D721Med (cell line): Measurements from ENCODE around the gene NALCN.

Source experiments
- DNase-seq: peaks from one replicate; pipeline ENCODE4 v3.0.0; 2011; ENCODE audit warnings: low spot score; ENCODE audit not compliant: insufficient read length
- FAIRE-seq: peaks from 2 replicates; lab custom pipeline; 2011; peaks lifted over from hg19 to GRCh38; lab: Jason Lieb, UNC
- CTCF ChIP-seq: IDR thresholded peaks from 2 replicates; pipeline ENCODE4 v1.5.1; 2012; ENCODE audit warnings: mild to moderate bottlenecking, control low read depth; ENCODE audit not compliant: insufficient read depth; ENCODE audit errors: missing control alignments

Gene NALCN

GRCh38 chr13:101013245-101013644, 403.1 kb downstream of the NALCN start:
- TF ChIP-seq CTCF, result no peak

GRCh38 chr13:101010100-101010499, 406.2 kb downstream of the NALCN start:
- TF ChIP-seq CTCF, result no peak
- FAIRE-seq (no peak), DNase-seq (no peak)

More at GRCh38 chr13:101013245-101013644, 403.1 kb downstream of the NALCN start:
- FAIRE-seq (no peak), DNase-seq (no peak)

- FAIRE-seq (no peak), DNase-seq (no peak)
- TF ChIP-seq CTCF, result no peak
Observed at GRCh38 chr13:101007245-101007644, 409.1 kb downstream of the NALCN start.
